HL-60 (cell line): Measurements from ENCODE around the gene ATP1A1.

Experiments used
- DNase-seq, 2 experiments: peaks; one replicate each; pipeline ENCODE4 v3.0.0-alpha.2; 2010 to 2020; ENCODE audit warnings: low read depth in 1 of 2, low spot score in 1 of 2
- H3K27ac ChIP-seq: fragments of 250-450 bp; sonication (Bioruptor Pico); replicated peaks from 2 replicates; pipeline ENCODE4 v1.5.1; 2020; ENCODE audit warnings: mild to moderate bottlenecking, moderate library complexity
- H3K27me3 ChIP-seq: fragments of 250-450 bp; sonication (Bioruptor Pico); 2 replicates; pipeline ENCODE4 v1.5.1; 2021; ENCODE audit warnings: mild to moderate bottlenecking, moderate library complexity; ENCODE audit not compliant: insufficient read depth, poor library complexity, severe bottlenecking
- H3K4me3 ChIP-seq: replicated peaks from 2 replicates; pipeline ENCODE4 v1.5.1; 2011; ENCODE audit warnings: mild to moderate bottlenecking, control low read depth, low read length; ENCODE audit not compliant: insufficient read depth
- CTCF ChIP-seq: IDR thresholded peaks from one replicate; pipeline ENCODE4 v1.5.1; 2011; ENCODE audit warnings: low read length, control low read depth, inconsistent platforms; ENCODE audit not compliant: insufficient read depth
- GABPA ChIP-seq: IDR thresholded peaks from 2 replicates; pipeline ENCODE4 v1.6.1; 2012; ENCODE audit warnings: low read depth
- POLR2AphosphoS5 ChIP-seq: IDR thresholded peaks from 2 replicates; pipeline ENCODE4 v1.6.1; 2012; ENCODE audit warnings: low read depth
- REST ChIP-seq: IDR thresholded peaks from 2 replicates; pipeline ENCODE4 v1.6.1; 2012; ENCODE audit warnings: low read depth; ENCODE audit not compliant: insufficient replicate concordance
- SPI1 ChIP-seq: IDR thresholded peaks from 2 replicates; pipeline ENCODE4 v1.6.1; 2012; ENCODE audit warnings: low read depth, mild to moderate bottlenecking, borderline replicate concordance

Gene ATP1A1

GRCh38 chr1:116365857-116366256 is 7.2 kb upstream of the ATP1A1 start:
- TF ChIP-seq GABPA (no peak), CTCF (no peak), REST (no peak), SPI1 (no peak), POLR2AphosphoS5 (no peak)
- no peaks in the 10 kb centered on the region for H3K27me3 ChIP-seq
- no peak overlapping the region for H3K4me3 ChIP-seq
- no peak for DNase-seq
- H3K27ac ChIP-seq: no peak overlapping the region

GRCh38 chr1:116367256-116367945 is 5.6 kb upstream of the ATP1A1 start:
- Histone ChIP-seq H3K27me3 (no peaks in the 10 kb centered on the region), H3K27ac (no peak overlapping the region), H3K4me3 (no peak overlapping the region)
- TF ChIP-seq CTCF (no peak), REST (no peak), GABPA (no peak), POLR2AphosphoS5 (no peak), SPI1 (peak; percentile 54; the same call in 1 of the 2 replicates)
- peak in 1 of 2 experiments; percentile 15 for DNase-seq

GRCh38 chr1:116368241-116368640 is 4.8 kb upstream of the ATP1A1 start:
- H3K27me3 ChIP-seq: no peaks in the 10 kb centered on the region
- no peak overlapping the region for H3K4me3 ChIP-seq
- H3K27ac ChIP-seq: no peak overlapping the region
- no peak for TF ChIP-seq GABPA
- TF ChIP-seq POLR2AphosphoS5: no peak
- TF ChIP-seq SPI1: no peak
- TF ChIP-seq REST: no peak
- no peak for TF ChIP-seq CTCF
- DNase-seq: no peak
